Tibial nerve (tissue), 4 donors: ENCODE data around the gene ZNF740.

Experiments used
- EP300 ChIP-seq, 2 donors: sonication (generic); formaldehyde crosslinking; IDR thresholded peaks; one replicate each; pipeline ENCODE4 v1.6.1; 2017; ENCODE audit warnings: antibody characterized with exemption in 2 of 2, mild to moderate bottlenecking in 1 of 2
- POLR2A ChIP-seq, 2 donors: fragments of 450-650 bp; IDR thresholded peaks; one replicate each; pipeline ENCODE4 v1.6.1; 2017; ENCODE audit warnings: antibody characterized with exemption in 2 of 2, mild to moderate bottlenecking in 2 of 2, moderate library complexity in 2 of 2
- TF ChIP-seq, protein P1 (sequence below), 5 experiments: fragments of 200-600 bp in 3 of 5; fragments of 450-650 bp in 2 of 5; sonication (generic) in 3 of 5; IDR thresholded peaks; one replicate each; pipeline ENCODE4 v1.5.1; 2016 to 2019; ENCODE audit warnings: antibody characterized with exemption in 5 of 5, mild to moderate bottlenecking in 3 of 5, moderate library complexity in 2 of 5

DNA sequence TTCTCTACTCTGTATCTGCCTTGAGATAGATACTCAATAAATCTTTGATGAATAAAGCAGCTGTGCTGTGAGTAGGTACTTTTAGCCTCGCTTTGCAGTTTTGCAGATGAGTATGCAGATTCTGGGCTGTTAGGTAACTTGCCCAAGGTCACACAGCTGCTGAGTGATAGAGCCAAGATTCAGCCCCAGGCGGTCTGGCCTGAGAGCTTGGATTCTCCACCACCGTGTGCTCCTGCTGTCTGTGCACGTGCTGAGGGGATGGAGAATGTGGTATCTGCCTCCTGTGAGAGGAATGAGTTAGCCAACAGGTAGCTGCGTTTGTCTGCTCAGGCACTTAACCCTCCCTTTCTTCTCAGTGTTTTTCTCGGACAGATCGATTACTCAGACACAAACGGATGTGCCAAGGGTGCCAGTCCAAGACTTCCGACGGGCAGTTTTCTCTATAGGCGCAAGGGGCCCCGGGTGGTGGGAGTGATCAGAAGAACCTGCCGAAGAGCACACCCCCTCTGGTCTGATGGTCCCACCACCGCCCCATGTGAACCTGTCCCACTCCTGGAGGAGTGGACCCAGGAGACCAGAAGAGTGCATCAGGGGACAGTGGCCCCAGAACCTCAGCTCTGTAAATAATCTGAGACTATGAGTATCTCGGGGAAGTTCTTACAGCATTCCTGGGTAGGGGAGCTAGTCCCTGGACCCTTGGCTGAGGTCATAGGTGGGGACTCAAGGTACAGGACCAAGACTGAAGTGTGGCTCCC, 6.8 kb downstream of the ZNF740 start:
- TF ChIP-seq, protein P1, sequence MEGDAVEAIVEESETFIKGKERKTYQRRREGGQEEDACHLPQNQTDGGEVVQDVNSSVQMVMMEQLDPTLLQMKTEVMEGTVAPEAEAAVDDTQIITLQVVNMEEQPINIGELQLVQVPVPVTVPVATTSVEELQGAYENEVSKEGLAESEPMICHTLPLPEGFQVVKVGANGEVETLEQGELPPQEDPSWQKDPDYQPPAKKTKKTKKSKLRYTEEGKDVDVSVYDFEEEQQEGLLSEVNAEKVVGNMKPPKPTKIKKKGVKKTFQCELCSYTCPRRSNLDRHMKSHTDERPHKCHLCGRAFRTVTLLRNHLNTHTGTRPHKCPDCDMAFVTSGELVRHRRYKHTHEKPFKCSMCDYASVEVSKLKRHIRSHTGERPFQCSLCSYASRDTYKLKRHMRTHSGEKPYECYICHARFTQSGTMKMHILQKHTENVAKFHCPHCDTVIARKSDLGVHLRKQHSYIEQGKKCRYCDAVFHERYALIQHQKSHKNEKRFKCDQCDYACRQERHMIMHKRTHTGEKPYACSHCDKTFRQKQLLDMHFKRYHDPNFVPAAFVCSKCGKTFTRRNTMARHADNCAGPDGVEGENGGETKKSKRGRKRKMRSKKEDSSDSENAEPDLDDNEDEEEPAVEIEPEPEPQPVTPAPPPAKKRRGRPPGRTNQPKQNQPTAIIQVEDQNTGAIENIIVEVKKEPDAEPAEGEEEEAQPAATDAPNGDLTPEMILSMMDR (IDR thresholded peaks at IDR 0.05), result no peak
- TF ChIP-seq POLR2A (IDR thresholded peaks at IDR 0.05), result no peak
- TF ChIP-seq EP300 (IDR thresholded peaks at IDR 0.05), result no peak
